NT2/D1 (cell line): ENCODE measurements around the gene ANAPC1.

Experiments used
- SUZ12 ChIP-seq: IDR thresholded peaks from 2 replicates; pipeline ENCODE4 v1.6.1; 2011; ENCODE audit not compliant: insufficient read length, insufficient read depth; ENCODE audit errors: extremely low read depth
- YY1 ChIP-seq: IDR thresholded peaks from 2 replicates; pipeline ENCODE4 v1.6.1; 2011; ENCODE audit not compliant: insufficient read length, insufficient read depth
- ZNF274 ChIP-seq: IDR thresholded peaks from 2 replicates; pipeline ENCODE4 v1.6.1; 2011; ENCODE audit warnings: mild to moderate bottlenecking, low read depth, low read length

GRCh38 chr2:111910609-111911277 lies 26.8 kb upstream of the ANAPC1 start:
- TF ChIP-seq ZNF274 (no peak), SUZ12 (no peak), YY1 (no peak)
